Smooth muscle cell (in vitro differentiated cells): ENCODE data around the gene RBP3. TPM values are rescaled to one million over a fixed set of nuclear protein-coding genes. Genes with fewer than 3 reads are reported as not detected.

Source experiments
- DNase-seq: peaks from one replicate; lab custom pipeline; 2025; ENCODE audit not compliant: unreplicated experiment; lab: John Stamatoyannopoulos, UW
- H2AFZ ChIP-seq: fragments of 200-600 bp; sonication (generic); 2 replicates; pipeline ENCODE4 v1.6.0; 2016; ENCODE audit warnings: antibody characterized with exemption, low read depth, mild to moderate bottlenecking
- H3F3A ChIP-seq: fragments of 200-600 bp; sonication (generic); 2 replicates; pipeline ENCODE4 v1.6.0; 2017; ENCODE audit warnings: antibody characterized with exemption, low read depth
- H3K27ac ChIP-seq: fragments of 200-600 bp; sonication (generic); 2 replicates; pipeline ENCODE4 v1.5.1; 2016; ENCODE audit warnings: low read depth, mild to moderate bottlenecking
- H3K27me3 ChIP-seq: fragments of 200-600 bp; sonication (generic); 2 replicates; pipeline ENCODE4 v1.6.1; 2016; ENCODE audit warnings: low read depth, mild to moderate bottlenecking
- H3K36me3 ChIP-seq: fragments of 200-600 bp; sonication (generic); 2 replicates; pipeline ENCODE4 v1.5.1; 2016; ENCODE audit warnings: low read depth
- H3K4me1 ChIP-seq: fragments of 200-600 bp; sonication (generic); 2 replicates; pipeline ENCODE4 v1.5.1; 2016; ENCODE audit warnings: low read depth
- H3K4me2 ChIP-seq: fragments of 200-600 bp; sonication (generic); 2 replicates; pipeline ENCODE4 v1.6.0; 2016; ENCODE audit warnings: mild to moderate bottlenecking
- H3K4me3 ChIP-seq: fragments of 200-600 bp; sonication (generic); 2 replicates; pipeline ENCODE4 v1.5.1; 2016; ENCODE audit warnings: mild to moderate bottlenecking
- H3K79me2 ChIP-seq: fragments of 200-600 bp; sonication (generic); 2 replicates; pipeline ENCODE4 v1.6.0; 2016; ENCODE audit warnings: low read depth, mild to moderate bottlenecking
- H3K9ac ChIP-seq: fragments of 200-600 bp; sonication (generic); 2 replicates; pipeline ENCODE4 v1.6.0; 2016; ENCODE audit warnings: low read depth
- H3K9me3 ChIP-seq: fragments of 200-600 bp; sonication (generic); replicated peaks from 2 replicates; pipeline ENCODE4 v1.5.1; 2016; ENCODE audit warnings: low read depth
- H4K20me1 ChIP-seq: fragments of 200-600 bp; sonication (generic); 2 replicates; pipeline ENCODE4 v1.6.0; 2016; ENCODE audit warnings: low read depth
- WGBS: methylation state at CpG from one replicate; pipeline ENCODE4 v1.1.7; 2016; ENCODE audit warnings: low lambda C conversion rate; 5-methylcytosine and 5-hydroxymethylcytosine counted together
- polyA plus RNA-seq: library from polyadenylated mRNA; unstranded; fragments of >200 nt; fragmentation: Nextera tagmentation; extraction: Ambion mirVana; gene quantifications from 2 replicates; pipeline ENCODE4 v1.2.1, GENCODE V29; 2016
- total RNA-seq: library from RNA; depleted of rRNA; stranded (reverse); fragments of >200 nt; gene quantifications from 2 replicates; pipeline ENCODE4 v1.2.3, GENCODE V29; 2014
- TF ChIP-seq, protein P1 (sequence below): fragments of 200-600 bp; sonication (generic); IDR thresholded peaks from 2 replicates; pipeline ENCODE4 v1.5.1; 2017; ENCODE audit warnings: borderline replicate concordance, mild to moderate bottlenecking, antibody characterized with exemption; ENCODE audit not compliant: insufficient read depth, poor library complexity, severe bottlenecking

RBP3 gene
- total and polyA plus RNA-seq, 2 experiments from 2014 or later, result not detected

DNA sequence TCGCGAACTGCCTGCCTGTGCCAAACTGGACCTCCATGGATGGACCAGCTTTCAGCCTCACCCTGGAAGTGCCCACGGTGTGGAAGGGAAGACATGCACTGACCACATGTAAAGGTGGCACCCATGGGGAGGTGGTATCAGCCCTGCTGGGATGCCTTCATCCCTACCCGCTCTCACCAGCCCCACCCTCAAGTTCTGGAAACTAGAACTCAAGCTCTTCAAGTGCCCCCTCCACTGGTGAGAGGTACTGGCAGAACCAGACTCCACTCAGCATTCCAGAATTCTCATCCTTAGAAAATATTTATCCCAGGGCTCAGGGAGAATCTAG, 30.0 kb downstream of the RBP3 start:
- H4K20me1 ChIP-seq, result no peaks in the 10 kb centered on the region

DNA sequence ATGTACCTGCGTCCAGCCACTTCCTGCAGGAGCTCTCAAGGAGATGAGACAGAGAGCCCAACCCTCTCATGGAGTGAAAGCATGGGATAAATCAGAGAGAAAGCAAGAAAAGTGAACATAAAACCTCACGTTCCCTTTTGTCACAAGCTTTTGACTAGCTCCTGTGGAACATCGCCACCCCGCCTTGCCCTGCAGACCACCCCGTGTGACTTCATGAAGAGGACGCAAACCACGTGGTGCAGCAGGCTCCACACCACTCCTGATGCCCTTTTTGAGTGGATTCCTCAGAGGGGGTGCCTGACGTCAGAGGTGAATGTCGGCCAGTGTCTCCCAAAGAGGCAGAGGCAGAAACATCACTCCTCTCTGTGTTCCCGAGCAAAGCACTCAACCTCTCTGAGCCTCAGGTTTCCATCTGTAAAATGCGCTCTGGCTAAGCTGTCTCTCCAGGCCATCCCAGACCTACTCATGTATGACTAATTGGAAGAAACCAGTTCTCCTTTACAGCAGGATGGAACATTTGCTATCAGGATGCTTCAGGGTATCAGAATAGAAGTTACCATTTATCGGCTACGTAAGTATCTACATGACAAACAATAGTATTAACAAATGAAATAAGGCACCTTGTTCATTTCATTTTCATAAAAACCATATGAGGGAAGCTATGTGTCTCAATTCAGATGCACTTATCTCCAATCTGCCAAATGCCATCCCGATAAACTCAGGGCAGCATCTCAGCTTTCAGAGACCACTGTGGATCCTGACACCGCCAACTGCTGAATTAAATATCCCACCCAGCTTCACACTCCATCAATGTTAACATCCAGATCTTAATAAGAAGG, 30.7 kb downstream of the RBP3 start:
- H3F3A ChIP-seq, result peaks cover 6% of the 10 kb centered on the region
- no peaks in the 10 kb centered on the region for H3K27me3 ChIP-seq
- H3K4me3 ChIP-seq, result no peak overlapping the region
- DNase-seq, result no peak
- H2AFZ ChIP-seq, result no peak overlapping the region
- H3K79me2 ChIP-seq, result no peaks in the 10 kb centered on the region
- WGBS, result 89% methylated on average over 15 of the region's 15 CpGs
- no peaks in the 10 kb centered on the region for H3K36me3 ChIP-seq
- H3K27ac ChIP-seq, result no peak overlapping the region
- H4K20me1 ChIP-seq, result no peaks in the 10 kb centered on the region
- no peaks in the 10 kb centered on the region for H3K9me3 ChIP-seq
- no peaks in the 10 kb centered on the region for H3K4me1 ChIP-seq
- no peak overlapping the region for H3K4me2 ChIP-seq
- TF ChIP-seq, protein P1, sequence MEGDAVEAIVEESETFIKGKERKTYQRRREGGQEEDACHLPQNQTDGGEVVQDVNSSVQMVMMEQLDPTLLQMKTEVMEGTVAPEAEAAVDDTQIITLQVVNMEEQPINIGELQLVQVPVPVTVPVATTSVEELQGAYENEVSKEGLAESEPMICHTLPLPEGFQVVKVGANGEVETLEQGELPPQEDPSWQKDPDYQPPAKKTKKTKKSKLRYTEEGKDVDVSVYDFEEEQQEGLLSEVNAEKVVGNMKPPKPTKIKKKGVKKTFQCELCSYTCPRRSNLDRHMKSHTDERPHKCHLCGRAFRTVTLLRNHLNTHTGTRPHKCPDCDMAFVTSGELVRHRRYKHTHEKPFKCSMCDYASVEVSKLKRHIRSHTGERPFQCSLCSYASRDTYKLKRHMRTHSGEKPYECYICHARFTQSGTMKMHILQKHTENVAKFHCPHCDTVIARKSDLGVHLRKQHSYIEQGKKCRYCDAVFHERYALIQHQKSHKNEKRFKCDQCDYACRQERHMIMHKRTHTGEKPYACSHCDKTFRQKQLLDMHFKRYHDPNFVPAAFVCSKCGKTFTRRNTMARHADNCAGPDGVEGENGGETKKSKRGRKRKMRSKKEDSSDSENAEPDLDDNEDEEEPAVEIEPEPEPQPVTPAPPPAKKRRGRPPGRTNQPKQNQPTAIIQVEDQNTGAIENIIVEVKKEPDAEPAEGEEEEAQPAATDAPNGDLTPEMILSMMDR, result no peak
- no peak overlapping the region for H3K9ac ChIP-seq

More for the DNA sequence above, 30.0 kb downstream of the RBP3 start:
- no peak for DNase-seq
- Histone ChIP-seq H3K27ac (no peak overlapping the region), H3K9ac (no peak overlapping the region), H3K27me3 (no peaks in the 10 kb centered on the region), H3K36me3 (no peaks in the 10 kb centered on the region), H3K79me2 (no peaks in the 10 kb centered on the region), H3K4me1 (no peaks in the 10 kb centered on the region), H3K9me3 (no peaks in the 10 kb centered on the region), H3K4me2 (no peak overlapping the region), H3K4me3 (no peak overlapping the region), H3F3A (no peaks in the 10 kb centered on the region), H2AFZ (no peak overlapping the region)
- 96% methylated on average over 4 of the region's 4 CpGs for WGBS
- TF ChIP-seq, protein P1, result no peak

DNA sequence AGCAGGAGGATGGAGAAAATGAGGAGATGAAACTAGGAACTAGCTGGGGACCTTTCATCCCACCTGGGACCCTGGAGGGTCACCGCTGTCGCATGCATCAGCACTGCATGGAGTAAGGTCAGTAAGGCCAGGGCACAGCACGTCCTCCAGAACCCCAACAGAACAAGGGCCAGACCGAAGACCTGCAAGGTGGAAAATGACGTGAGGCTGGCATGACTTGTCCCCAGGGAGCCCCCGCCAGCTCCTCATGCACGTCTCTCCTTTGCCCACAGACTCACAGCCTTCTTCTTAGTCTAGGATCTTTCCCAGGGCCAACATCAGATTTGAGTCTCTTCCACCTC, 31.3 kb downstream of the RBP3 start:
- Histone ChIP-seq H4K20me1 (no peaks in the 10 kb centered on the region), H3K4me1 (no peaks in the 10 kb centered on the region), H3K9me3 (no peaks in the 10 kb centered on the region), H3F3A (peaks cover 7% of the 10 kb centered on the region), H2AFZ (no peak overlapping the region), H3K79me2 (no peaks in the 10 kb centered on the region), H3K27me3 (no peaks in the 10 kb centered on the region), H3K36me3 (no peaks in the 10 kb centered on the region), H3K9ac (no peak overlapping the region), H3K4me2 (no peak overlapping the region), H3K4me3 (no peak overlapping the region), H3K27ac (no peak overlapping the region)
- TF ChIP-seq, protein P1, result no peak
- no peak for DNase-seq
- 86% methylated on average over 7 of the region's 7 CpGs for WGBS

DNA sequence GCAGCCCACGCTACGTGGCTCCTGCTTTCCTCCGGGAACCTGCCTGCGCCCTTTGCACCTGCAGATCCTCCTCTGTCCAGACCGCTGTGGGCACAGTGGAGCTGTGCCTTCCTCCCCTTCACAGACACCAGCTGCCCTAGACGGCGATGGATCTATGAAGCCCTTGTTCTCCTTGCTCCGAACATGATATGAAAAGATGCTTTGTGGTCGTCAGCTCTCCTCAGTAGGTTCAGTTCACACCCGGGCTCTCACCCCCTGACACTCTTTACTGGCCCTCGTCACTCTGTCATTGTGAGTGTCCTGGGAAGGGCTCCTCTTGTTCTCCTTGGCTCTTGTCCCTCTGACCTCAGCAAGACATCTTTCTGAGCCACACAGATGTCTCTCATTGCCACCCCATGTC, 31.7 kb downstream of the RBP3 start:
- Histone ChIP-seq H3K4me1 (peaks cover 2% of the 10 kb centered on the region), H4K20me1 (no peaks in the 10 kb centered on the region), H3K4me2 (no peak overlapping the region), H3F3A (peaks cover 7% of the 10 kb centered on the region), H3K9me3 (no peaks in the 10 kb centered on the region), H3K79me2 (no peaks in the 10 kb centered on the region), H3K27me3 (no peaks in the 10 kb centered on the region), H3K9ac (no peak overlapping the region), H2AFZ (no peak overlapping the region), H3K4me3 (no peak overlapping the region), H3K27ac (no peak overlapping the region), H3K36me3 (no peaks in the 10 kb centered on the region)
- TF ChIP-seq, protein P1, result no peak
- no peak for DNase-seq
- WGBS, result 78% methylated on average over 11 of the region's 11 CpGs
